ENCODE data around the gene CA12.
"Not testable (repeated sequence)": the region's sequence is repeated elsewhere in the genome, so short reads cannot be mapped to it uniquely, and the experiment has no call there.

The CA12 gene

DNA sequence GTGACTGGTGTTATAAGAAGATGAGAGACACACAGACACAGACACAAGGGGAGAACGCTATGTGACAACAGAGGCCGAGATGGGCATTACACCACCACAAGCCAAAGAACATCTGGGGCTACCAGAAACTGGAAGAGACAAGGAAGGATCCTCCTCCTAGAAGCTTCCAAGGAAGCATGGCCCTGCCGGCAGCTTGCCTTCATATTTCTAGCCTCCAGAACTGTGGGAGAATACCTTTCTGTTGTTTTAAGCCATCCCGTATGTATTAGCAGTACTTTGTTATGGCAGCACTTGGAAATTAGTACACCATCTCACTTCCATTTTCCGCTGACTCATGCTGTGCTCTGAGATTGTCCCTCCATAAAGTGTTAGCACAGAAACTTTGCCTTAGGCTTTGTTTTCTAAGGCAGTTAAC is 38.7 kb upstream of the CA12 start:
- TF ChIP-seq, protein P1, sequence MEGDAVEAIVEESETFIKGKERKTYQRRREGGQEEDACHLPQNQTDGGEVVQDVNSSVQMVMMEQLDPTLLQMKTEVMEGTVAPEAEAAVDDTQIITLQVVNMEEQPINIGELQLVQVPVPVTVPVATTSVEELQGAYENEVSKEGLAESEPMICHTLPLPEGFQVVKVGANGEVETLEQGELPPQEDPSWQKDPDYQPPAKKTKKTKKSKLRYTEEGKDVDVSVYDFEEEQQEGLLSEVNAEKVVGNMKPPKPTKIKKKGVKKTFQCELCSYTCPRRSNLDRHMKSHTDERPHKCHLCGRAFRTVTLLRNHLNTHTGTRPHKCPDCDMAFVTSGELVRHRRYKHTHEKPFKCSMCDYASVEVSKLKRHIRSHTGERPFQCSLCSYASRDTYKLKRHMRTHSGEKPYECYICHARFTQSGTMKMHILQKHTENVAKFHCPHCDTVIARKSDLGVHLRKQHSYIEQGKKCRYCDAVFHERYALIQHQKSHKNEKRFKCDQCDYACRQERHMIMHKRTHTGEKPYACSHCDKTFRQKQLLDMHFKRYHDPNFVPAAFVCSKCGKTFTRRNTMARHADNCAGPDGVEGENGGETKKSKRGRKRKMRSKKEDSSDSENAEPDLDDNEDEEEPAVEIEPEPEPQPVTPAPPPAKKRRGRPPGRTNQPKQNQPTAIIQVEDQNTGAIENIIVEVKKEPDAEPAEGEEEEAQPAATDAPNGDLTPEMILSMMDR (IDR thresholded peaks at IDR 0.05; ENCODE audit: low read depth, low read length): no peak
- DNase-seq (ENCODE audit: extremely low read depth, low read depth): no peak

- TF ChIP-seq, protein P1 (IDR thresholded peaks at IDR 0.05; ENCODE audit: low read depth, low read length): no peak
- DNase-seq (ENCODE audit: extremely low read depth, low read depth): no peak
Observed at GRCh38 chr15:63418811-63419210, 37.2 kb upstream of the CA12 start.

DNA sequence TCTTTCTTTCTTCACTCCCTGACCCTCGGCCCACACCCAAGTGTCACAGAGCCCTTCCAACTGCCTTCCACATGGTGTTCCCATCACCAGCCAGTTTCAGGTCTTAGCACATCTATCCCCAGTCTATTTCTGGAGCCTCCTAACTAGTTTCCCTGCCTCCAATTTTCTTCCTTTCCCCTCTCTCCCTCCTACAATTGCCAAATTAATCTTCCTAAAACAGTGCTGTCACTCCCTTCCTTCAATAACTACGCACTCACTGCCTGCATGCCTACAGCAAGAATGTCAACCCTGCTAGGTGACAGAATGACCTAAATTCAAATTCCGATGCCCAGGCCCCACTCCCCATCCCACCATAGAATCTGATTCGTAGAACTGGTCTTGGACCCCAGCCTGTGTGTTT is 36.1 kb upstream of the CA12 start:
- DNase-seq (ENCODE audit: extremely low read depth, low read depth): no peak
- TF ChIP-seq, protein P1 (IDR thresholded peaks at IDR 0.05; ENCODE audit: low read depth, low read length): no peak

- not testable (repeated sequence) for DNase-seq (ENCODE audit: extremely low read depth, low read depth)
Observed at GRCh38 chr15:63417274-63417673, 35.6 kb upstream of the CA12 start.

- TF ChIP-seq, protein P1 (IDR thresholded peaks at IDR 0.05; ENCODE audit: low read depth, low read length): no peak
Observed at GRCh38 chr15:63414474-63415120, 33.0 kb upstream of the CA12 start.

DNA sequence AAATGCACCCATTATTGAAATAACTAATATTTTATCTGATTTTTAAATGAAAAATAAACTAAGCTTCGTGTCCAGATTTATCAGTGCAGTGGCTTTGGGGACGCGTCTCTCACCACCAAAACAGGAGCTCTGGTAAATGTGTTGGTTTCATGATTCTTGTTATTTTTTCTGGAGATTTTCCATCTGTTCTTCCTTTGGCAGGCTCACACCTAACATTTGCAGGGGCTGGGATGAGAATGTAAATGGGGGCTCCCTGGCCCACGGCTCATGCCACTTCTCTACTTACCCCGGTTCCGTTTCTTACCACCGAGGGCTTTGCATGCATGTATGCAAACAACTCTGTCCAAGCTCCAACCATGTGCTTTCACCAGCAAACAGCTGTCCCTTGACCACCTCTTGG is 30.9 kb upstream of the CA12 start:
- TF ChIP-seq, protein P1 (IDR thresholded peaks at IDR 0.05; ENCODE audit: low read depth, low read length): no peak
- no peak for DNase-seq (ENCODE audit: extremely low read depth, low read depth)

More at GRCh38 chr15:63414474-63415120, 33.0 kb upstream of the CA12 start:
- DNase-seq (ENCODE audit: extremely low read depth, low read depth): no peak

GRCh38 chr15:63411866-63412265 is 30.2 kb upstream of the CA12 start:
- TF ChIP-seq, protein P1 (IDR thresholded peaks at IDR 0.05; ENCODE audit: low read depth, low read length): no peak
- DNase-seq (ENCODE audit: extremely low read depth, low read depth): no peak

GRCh38 chr15:63409179-63409578 is 27.5 kb upstream of the CA12 start:
- DNase-seq (ENCODE audit: extremely low read depth, low read depth): no peak
- TF ChIP-seq, protein P1 (IDR thresholded peaks at IDR 0.05; ENCODE audit: low read depth, low read length): no peak

Data from AG09319 (cell line).